OCI-M2 (cell line): ENCODE results near the gene ITGB5.

ENCODE experiments used
- DNase-seq: peaks from one replicate; lab custom pipeline; 2025; ENCODE audit not compliant: unreplicated experiment; lab: John Stamatoyannopoulos, UW

The ITGB5 gene

GRCh38 chr3:124867511-124867910 is 19.7 kb downstream of the ITGB5 start:
- no peak for DNase-seq

GRCh38 chr3:124862006-124862405 is 25.2 kb downstream of the ITGB5 start:
- DNase-seq: no peak

GRCh38 chr3:124861041-124861440 is 26.1 kb downstream of the ITGB5 start:
- no peak for DNase-seq

- no peak for DNase-seq
Observed at GRCh38 chr3:124860599-124860998, 26.6 kb downstream of the ITGB5 start.

GRCh38 chr3:124859025-124859424 is 28.1 kb downstream of the ITGB5 start:
- DNase-seq: no peak

GRCh38 chr3:124858275-124858674 is 28.9 kb downstream of the ITGB5 start:
- DNase-seq: no peak

GRCh38 chr3:124856677-124857076 is 30.5 kb downstream of the ITGB5 start:
- no peak for DNase-seq

- no peak for DNase-seq
Observed at GRCh38 chr3:124854009-124854408, 33.2 kb downstream of the ITGB5 start.

- DNase-seq: no peak
Observed at GRCh38 chr3:124853446-124853845, 33.7 kb downstream of the ITGB5 start.

GRCh38 chr3:124851905-124852304 is 35.3 kb downstream of the ITGB5 start:
- no peak for DNase-seq

GRCh38 chr3:124851136-124851535 is 36.0 kb downstream of the ITGB5 start:
- no peak for DNase-seq

- no peak for DNase-seq
Observed at GRCh38 chr3:124850633-124851032, 36.5 kb downstream of the ITGB5 start.

GRCh38 chr3:124850212-124850611 is 37.0 kb downstream of the ITGB5 start:
- no peak for DNase-seq

GRCh38 chr3:124848300-124848699 is 38.9 kb downstream of the ITGB5 start:
- no peak for DNase-seq

- no peak for DNase-seq
Observed at GRCh38 chr3:124847863-124848262, 39.3 kb downstream of the ITGB5 start.

- DNase-seq: no peak
Observed at GRCh38 chr3:124847051-124847450, 40.1 kb downstream of the ITGB5 start.

- DNase-seq: no peak
Observed at GRCh38 chr3:124846189-124846588, 41.0 kb downstream of the ITGB5 start.

- DNase-seq: no peak
Observed at GRCh38 chr3:124845406-124845805, 41.8 kb downstream of the ITGB5 start.

GRCh38 chr3:124843506-124844177 is 43.5 kb downstream of the ITGB5 start:
- DNase-seq: no peak

- no peak for DNase-seq
Observed at GRCh38 chr3:124843047-124843446, 44.1 kb downstream of the ITGB5 start.

GRCh38 chr3:124841517-124841916 is 45.6 kb downstream of the ITGB5 start:
- DNase-seq: no peak

- no peak for DNase-seq
Observed at GRCh38 chr3:124840331-124840730, 46.8 kb downstream of the ITGB5 start.

GRCh38 chr3:124839896-124840295 is 47.3 kb downstream of the ITGB5 start:
- no peak for DNase-seq
